OCI-LY1 (cell line): ENCODE results near the gene EEF1G.

Source experiments
- CTCF ChIP-seq: fragments of 200-600 bp; sonication (generic), shearing (Covaris generic); IDR thresholded peaks from 2 replicates; pipeline ENCODE4 v1.5.1; 2017; ENCODE audit warnings: mild to moderate bottlenecking, antibody characterized with exemption, low read length, moderate library complexity, mixed read lengths
- EZH2 ChIP-seq: fragments of 200-600 bp; sonication (generic), shearing (Covaris generic); IDR thresholded peaks from 2 replicates; pipeline ENCODE4 v1.8.0; 2017; ENCODE audit warnings: borderline replicate concordance, mixed run types, mild to moderate bottlenecking, antibody characterized with exemption, low read length, moderate library complexity, mixed read lengths

- no peak for TF ChIP-seq CTCF
- TF ChIP-seq EZH2 = no peak
Observed at GRCh38 chr11:62605902-62606301, 32.2 kb upstream of the EEF1G start.
